Measurements from ENCODE around the gene C12orf43. TPM values are rescaled to one million over a fixed set of nuclear protein-coding genes. Genes with fewer than 3 reads are reported as not detected.
A peak's percentile ranks its signal among the peaks of the same experiment; 100 is the strongest.

Gene C12orf43
- total RNA-seq, 2 experiments from 2014 or later = 19.4 to 19.6 TPM

- DNase-seq = peak; percentile 76
- H3K9me3 Mint-ChIP-seq = no peaks in the 10 kb centered on the region
- ChIA-PET POLR2A (interaction anchor here (0.6 kb wide), 1 partner anchor 24 kb away, joined by 5 read pairs; no protein-coding TSS in a partner anchor), CTCF (interaction anchor here (0.6 to 5.8 kb wide), 18 partner anchors 11 to 1023 kb away, joined by 3 to 72 read pairs (median 6); partner anchors contain the start of gene C12orf43)
- H3K27ac Mint-ChIP-seq = peak overlapping the region; percentile 64
- H3K36me3 Mint-ChIP-seq = peaks cover 26% of the 10 kb centered on the region
- H3K4me1 Mint-ChIP-seq (ENCODE audit: low read depth) = no peaks in the 10 kb centered on the region
- no peaks in the 10 kb centered on the region for H3K27me3 Mint-ChIP-seq
- intact Hi-C loops (cut with micrococcal nuclease) = loop anchor here (1.0 kb wide), 3 partner anchors 55 to 105 kb away; no protein-coding TSS in a partner anchor
- H3K4me3 Mint-ChIP-seq = no peak overlapping the region
Measured at GRCh38 chr12:121005346-121005815, 10.9 kb downstream of the C12orf43 start.

GRCh38 chr12:121004253-121004815 lies 12.0 kb downstream of the C12orf43 start:
- no peak overlapping the region for H3K4me3 Mint-ChIP-seq
- H3K9me3 Mint-ChIP-seq = no peaks in the 10 kb centered on the region
- no peak overlapping the region for H3K27ac Mint-ChIP-seq
- POLR2A ChIA-PET = no interaction called here
- intact Hi-C loops (cut with micrococcal nuclease) = no loop called here
- peaks cover 26% of the 10 kb centered on the region for H3K36me3 Mint-ChIP-seq
- no peaks in the 10 kb centered on the region for H3K27me3 Mint-ChIP-seq
- no peaks in the 10 kb centered on the region for H3K4me1 Mint-ChIP-seq (ENCODE audit: low read depth)
- DNase-seq = no peak
- CTCF ChIA-PET = interaction anchor here (1.3 to 5.8 kb wide), 11 partner anchors 12 to 422 kb away, joined by 3 to 72 read pairs (median 10); partner anchors contain the start of gene C12orf43

- Mint-ChIP-seq H3K27ac (no peak overlapping the region), H3K27me3 (no peaks in the 10 kb centered on the region), H3K4me1 (ENCODE audit: low read depth) (no peaks in the 10 kb centered on the region), H3K9me3 (no peaks in the 10 kb centered on the region), H3K36me3 (peaks cover 24% of the 10 kb centered on the region), H3K4me3 (no peak overlapping the region)
- intact Hi-C loops (cut with micrococcal nuclease) = no loop called here
- CTCF ChIA-PET = interaction anchor here (4.4 to 5.8 kb wide), 2 partner anchors 56 to 92 kb away, joined by 36 to 72 read pairs; no protein-coding TSS in a partner anchor
- no peak for DNase-seq
- POLR2A ChIA-PET = no interaction called here
Measured at GRCh38 chr12:121003650-121004049, 12.6 kb downstream of the C12orf43 start.

GRCh38 chr12:121001841-121002483 lies 14.3 kb downstream of the C12orf43 start:
- no peak overlapping the region for H3K27ac Mint-ChIP-seq
- H3K9me3 Mint-ChIP-seq = no peaks in the 10 kb centered on the region
- peaks cover 20% of the 10 kb centered on the region for H3K36me3 Mint-ChIP-seq
- H3K27me3 Mint-ChIP-seq = no peaks in the 10 kb centered on the region
- no peak overlapping the region for H3K4me3 Mint-ChIP-seq
- no peak for DNase-seq
- intact Hi-C loops (cut with micrococcal nuclease) = no loop called here
- CTCF ChIA-PET = interaction anchor here (0.9 to 1.7 kb wide), 2 partner anchors 30 to 58 kb away, joined by 3 to 4 read pairs; no protein-coding TSS in a partner anchor
- no peaks in the 10 kb centered on the region for H3K4me1 Mint-ChIP-seq (ENCODE audit: low read depth)
- POLR2A ChIA-PET = no interaction called here

GRCh38 chr12:121001060-121001459 lies 15.2 kb downstream of the C12orf43 start:
- CTCF ChIA-PET = interaction anchor here (0.9 to 1.7 kb wide), 2 partner anchors 29 to 59 kb away, joined by 3 to 4 read pairs; no protein-coding TSS in a partner anchor
- peaks cover 20% of the 10 kb centered on the region for H3K36me3 Mint-ChIP-seq
- POLR2A ChIA-PET = no interaction called here
- H3K27me3 Mint-ChIP-seq = no peaks in the 10 kb centered on the region
- no peak overlapping the region for H3K4me3 Mint-ChIP-seq
- no peaks in the 10 kb centered on the region for H3K4me1 Mint-ChIP-seq (ENCODE audit: low read depth)
- no peak for DNase-seq
- H3K9me3 Mint-ChIP-seq = no peaks in the 10 kb centered on the region
- intact Hi-C loops (cut with micrococcal nuclease) = no loop called here
- no peak overlapping the region for H3K27ac Mint-ChIP-seq

GRCh38 chr12:121000530-121000929 lies 15.8 kb downstream of the C12orf43 start:
- peaks cover 19% of the 10 kb centered on the region for H3K36me3 Mint-ChIP-seq
- DNase-seq = no peak
- no peak overlapping the region for H3K27ac Mint-ChIP-seq
- H3K4me1 Mint-ChIP-seq (ENCODE audit: low read depth) = no peaks in the 10 kb centered on the region
- intact Hi-C loops (cut with micrococcal nuclease) = no loop called here
- peaks cover 2% of the 10 kb centered on the region for H3K27me3 Mint-ChIP-seq
- H3K4me3 Mint-ChIP-seq = no peak overlapping the region
- POLR2A ChIA-PET = no interaction called here
- CTCF ChIA-PET = no interaction called here
- no peaks in the 10 kb centered on the region for H3K9me3 Mint-ChIP-seq

GRCh38 chr12:120999191-121000120 lies 16.8 kb downstream of the C12orf43 start:
- Mint-ChIP-seq H3K9me3 (no peaks in the 10 kb centered on the region), H3K27ac (no peak overlapping the region), H3K36me3 (peaks cover 10% of the 10 kb centered on the region), H3K27me3 (peaks cover 2% of the 10 kb centered on the region), H3K4me3 (no peak overlapping the region), H3K4me1 (ENCODE audit: low read depth) (no peaks in the 10 kb centered on the region)
- ChIA-PET POLR2A (no interaction called here), CTCF (no interaction called here)
- DNase-seq = no peak
- intact Hi-C loops (cut with micrococcal nuclease) = no loop called here

- intact Hi-C loops (cut with micrococcal nuclease) = no loop called here
- peaks cover 2% of the 10 kb centered on the region for H3K27me3 Mint-ChIP-seq
- POLR2A ChIA-PET = no interaction called here
- peaks cover 3% of the 10 kb centered on the region for H3K36me3 Mint-ChIP-seq
- H3K4me1 Mint-ChIP-seq (ENCODE audit: low read depth) = no peaks in the 10 kb centered on the region
- CTCF ChIA-PET = no interaction called here
- no peak for DNase-seq
- H3K9me3 Mint-ChIP-seq = no peaks in the 10 kb centered on the region
- no peak overlapping the region for H3K27ac Mint-ChIP-seq
- H3K4me3 Mint-ChIP-seq = no peak overlapping the region
Measured at GRCh38 chr12:120998435-120998834, 17.9 kb downstream of the C12orf43 start.

- Mint-ChIP-seq H3K27me3 (peaks cover 2% of the 10 kb centered on the region), H3K4me1 (ENCODE audit: low read depth) (no peaks in the 10 kb centered on the region)
- POLR2A ChIA-PET = no interaction called here
Measured at GRCh38 chr12:120997448-120997847, 18.8 kb downstream of the C12orf43 start.

GRCh38 chr12:120996133-120996746 lies 20.0 kb downstream of the C12orf43 start:
- DNase-seq = no peak
- no peaks in the 10 kb centered on the region for H3K4me1 Mint-ChIP-seq (ENCODE audit: low read depth)
- H3K9me3 Mint-ChIP-seq = no peaks in the 10 kb centered on the region
- peaks cover 2% of the 10 kb centered on the region for H3K27me3 Mint-ChIP-seq
- CTCF ChIA-PET = interaction anchor here (2.1 kb wide), 1 partner anchor 64 kb away, joined by 5 read pairs; no protein-coding TSS in a partner anchor
- intact Hi-C loops (cut with micrococcal nuclease) = no loop called here
- POLR2A ChIA-PET = no interaction called here
- no peaks in the 10 kb centered on the region for H3K36me3 Mint-ChIP-seq
- H3K27ac Mint-ChIP-seq = no peak overlapping the region
- no peak overlapping the region for H3K4me3 Mint-ChIP-seq

More at GRCh38 chr12:120997448-120997847, 18.8 kb downstream of the C12orf43 start:
- intact Hi-C loops (cut with micrococcal nuclease) = no loop called here
- H3K27ac Mint-ChIP-seq = no peak overlapping the region
- no peak overlapping the region for H3K4me3 Mint-ChIP-seq
- H3K9me3 Mint-ChIP-seq = no peaks in the 10 kb centered on the region
- no peaks in the 10 kb centered on the region for H3K36me3 Mint-ChIP-seq
- DNase-seq = no peak
- CTCF ChIA-PET = interaction anchor here (1.0 to 2.1 kb wide), 2 partner anchors 26 to 63 kb away, joined by 3 to 5 read pairs; no protein-coding TSS in a partner anchor

- CTCF ChIA-PET = no interaction called here
- Mint-ChIP-seq H3K4me1 (ENCODE audit: low read depth) (no peaks in the 10 kb centered on the region), H3K36me3 (no peaks in the 10 kb centered on the region), H3K9me3 (no peaks in the 10 kb centered on the region), H3K4me3 (no peak overlapping the region), H3K27ac (no peak overlapping the region), H3K27me3 (peaks cover 2% of the 10 kb centered on the region)
- no peak for DNase-seq
- intact Hi-C loops (cut with micrococcal nuclease) = no loop called here
- POLR2A ChIA-PET = no interaction called here
Measured at GRCh38 chr12:120994589-120995337, 21.5 kb downstream of the C12orf43 start.

All from activated CD4-positive, alpha-beta memory T cell treated with anti-CD3 and anti-CD28 coated beads for 36 hours (primary cell).